ENCODE measurements around the gene RELN. TPM values are rescaled to one million over a fixed set of nuclear protein-coding genes. Genes with fewer than 3 reads are reported as not detected.
"Not testable (repeated sequence)": the region's sequence is repeated elsewhere in the genome, so short reads cannot be mapped to it uniquely, and the experiment has no call there.

RELN gene
- total RNA-seq, 4 donors from 2014 or later = 1.2 to 7.1 (median 3.7) TPM

- no peak for DNase-seq (ENCODE audit: low spot score)
- no peak for ATAC-seq (ENCODE audit: low FRiP score)
- TF ChIP-seq CTCF (IDR thresholded peaks at IDR 0.05) = no peak
Measured at GRCh38 chr7:103796327-103796962, 193.0 kb downstream of the RELN start.

- ATAC-seq (ENCODE audit: low FRiP score) (no peak), DNase-seq (ENCODE audit: low spot score) (no peak)
- TF ChIP-seq CTCF (IDR thresholded peaks at IDR 0.05) = no peak
Measured at GRCh38 chr7:103795787-103796186, 193.7 kb downstream of the RELN start.

GRCh38 chr7:103795107-103795506 is 194.4 kb downstream of the RELN start:
- ATAC-seq (ENCODE audit: low FRiP score) (no peak), DNase-seq (ENCODE audit: low spot score) (no peak)
- TF ChIP-seq CTCF (IDR thresholded peaks at IDR 0.05) = no peak

GRCh38 chr7:103794424-103794823 is 195.0 kb downstream of the RELN start:
- no peak for ATAC-seq (ENCODE audit: low FRiP score)
- no peak for DNase-seq (ENCODE audit: low spot score)
- no peak for TF ChIP-seq CTCF (IDR thresholded peaks at IDR 0.05)

- no peak for DNase-seq (ENCODE audit: low spot score)
- TF ChIP-seq CTCF (IDR thresholded peaks at IDR 0.05) = no peak
- ATAC-seq (ENCODE audit: low FRiP score) = no peak
Measured at GRCh38 chr7:103793614-103794013, 195.8 kb downstream of the RELN start.

GRCh38 chr7:103791894-103792293 is 197.6 kb downstream of the RELN start:
- ATAC-seq (ENCODE audit: low FRiP score) = no peak
- DNase-seq (ENCODE audit: low spot score) = no peak
- TF ChIP-seq CTCF (IDR thresholded peaks at IDR 0.05) = no peak

- ATAC-seq (ENCODE audit: low FRiP score); DNase-seq (ENCODE audit: low spot score): not testable (repeated sequence)
Measured at GRCh38 chr7:103787041-103787440, 202.4 kb downstream of the RELN start.

Measured in omental fat pad (tissue), 4 donors.